Lower lobe of right lung (tissue), 2 donors: ENCODE results near the gene KCNT2. TPM values are rescaled to one million over a fixed set of nuclear protein-coding genes. Genes with fewer than 3 reads are reported as not detected.
A peak's percentile ranks its signal among the peaks of the same experiment; 100 is the strongest.

Experiments used
- ATAC-seq, 2 donors: fragments of 200-7000 bp; cut with Tn5 transposase; one replicate each; pipeline ENCODE4 v1.9.1; 2020 to 2022; ENCODE audit warnings: mild to moderate bottlenecking in 2 of 2, moderate library complexity in 2 of 2
- DNase-seq: peaks from one replicate; pipeline ENCODE4 v3.0.0-alpha.2; 2020
- H3K27ac ChIP-seq: fragments of 200-600 bp; one replicate; pipeline ENCODE4 v1.8.0; 2022
- H3K27me3 ChIP-seq: fragments of 200-600 bp; one replicate; pipeline ENCODE4 v1.8.0; 2022; ENCODE audit warnings: low read depth
- H3K36me3 ChIP-seq: fragments of 200-600 bp; one replicate; pipeline ENCODE4 v1.8.0; 2022; ENCODE audit warnings: mild to moderate bottlenecking
- H3K4me1 ChIP-seq: fragments of 200-600 bp; one replicate; pipeline ENCODE4 v1.8.0; 2022
- H3K4me3 ChIP-seq: fragments of 200-600 bp; one replicate; pipeline ENCODE4 v1.8.0; 2022; ENCODE audit warnings: mild to moderate bottlenecking
- H3K9me3 ChIP-seq: fragments of 200-600 bp; one replicate; pipeline ENCODE4 v1.8.0; 2022
- intact Hi-C: fragments of 100-400 bp; cut with DNase I; formaldehyde crosslinking; loops from one replicate; pipeline ENCODE4 v1.11.0; 2022
- long read RNA-seq: library from polyadenylated mRNA; unstranded; transcript quantifications from one replicate; pipeline ENCODE4 v2.0.0, GENCODE V29; 2021
- total RNA-seq: library from RNA; stranded (reverse); fragmentation: NEBNext Ultra II Directional; extraction: Animal tissue kit (Norgen Biotek cat#: 25700); gene quantifications from one replicate; pipeline ENCODE4 v1.2.1, GENCODE V29; 2021
- TF ChIP-seq, protein P1 (sequence below): fragments of 200-600 bp; IDR thresholded peaks from one replicate; pipeline ENCODE4 v1.8.0; 2022; ENCODE audit warnings: antibody characterized with exemption, mild to moderate bottlenecking
- donor health status: DM: no; HTN: yes; CAD: no; lungs with severe emphysema.

KCNT2 gene
- 3.7 TPM for total RNA-seq
- long read RNA-seq, partial matches to known transcripts: 4 of 7 reads
- long read RNA-seq, other reads (novel, unspliced or antisense): 3 of 7 reads

- intact Hi-C loops: no loop called here
- Histone ChIP-seq H3K9me3 (no peaks in the 10 kb centered on the region), H3K4me3 (peak within 1 kb of the TSS; percentile 57), H3K4me1 (no peaks in the 10 kb centered on the region), H3K27me3 (no peaks in the 10 kb centered on the region), H3K36me3 (no peaks in the 10 kb centered on the region), H3K27ac (peak within 1 kb of the TSS; percentile 63)
- ATAC-seq (peak; percentile 82 to 89), DNase-seq (peak; percentile 53)
- TF ChIP-seq, protein P1, sequence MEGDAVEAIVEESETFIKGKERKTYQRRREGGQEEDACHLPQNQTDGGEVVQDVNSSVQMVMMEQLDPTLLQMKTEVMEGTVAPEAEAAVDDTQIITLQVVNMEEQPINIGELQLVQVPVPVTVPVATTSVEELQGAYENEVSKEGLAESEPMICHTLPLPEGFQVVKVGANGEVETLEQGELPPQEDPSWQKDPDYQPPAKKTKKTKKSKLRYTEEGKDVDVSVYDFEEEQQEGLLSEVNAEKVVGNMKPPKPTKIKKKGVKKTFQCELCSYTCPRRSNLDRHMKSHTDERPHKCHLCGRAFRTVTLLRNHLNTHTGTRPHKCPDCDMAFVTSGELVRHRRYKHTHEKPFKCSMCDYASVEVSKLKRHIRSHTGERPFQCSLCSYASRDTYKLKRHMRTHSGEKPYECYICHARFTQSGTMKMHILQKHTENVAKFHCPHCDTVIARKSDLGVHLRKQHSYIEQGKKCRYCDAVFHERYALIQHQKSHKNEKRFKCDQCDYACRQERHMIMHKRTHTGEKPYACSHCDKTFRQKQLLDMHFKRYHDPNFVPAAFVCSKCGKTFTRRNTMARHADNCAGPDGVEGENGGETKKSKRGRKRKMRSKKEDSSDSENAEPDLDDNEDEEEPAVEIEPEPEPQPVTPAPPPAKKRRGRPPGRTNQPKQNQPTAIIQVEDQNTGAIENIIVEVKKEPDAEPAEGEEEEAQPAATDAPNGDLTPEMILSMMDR: no peak
Observed at GRCh38 chr1:196608390-196609369, at the start of gene KCNT2. Gene KCNT2, minus strand, starts transcription at chr1:196608440. Its CDS starts 131 bp downstream, at chr1:196608309.

GRCh38 chr1:196655494-196655893 is 47.3 kb upstream of the KCNT2 start:
- no peak for DNase-seq
- H3K36me3 ChIP-seq: no peaks in the 10 kb centered on the region
- TF ChIP-seq, protein P1: no peak
- H3K27ac ChIP-seq: no peak overlapping the region
- no peak for ATAC-seq
- intact Hi-C loops: no loop called here
- peak overlapping the region; percentile 35 for H3K4me3 ChIP-seq
- H3K4me1 ChIP-seq: no peaks in the 10 kb centered on the region
- no peaks in the 10 kb centered on the region for H3K9me3 ChIP-seq
- H3K27me3 ChIP-seq: no peaks in the 10 kb centered on the region

DNA sequence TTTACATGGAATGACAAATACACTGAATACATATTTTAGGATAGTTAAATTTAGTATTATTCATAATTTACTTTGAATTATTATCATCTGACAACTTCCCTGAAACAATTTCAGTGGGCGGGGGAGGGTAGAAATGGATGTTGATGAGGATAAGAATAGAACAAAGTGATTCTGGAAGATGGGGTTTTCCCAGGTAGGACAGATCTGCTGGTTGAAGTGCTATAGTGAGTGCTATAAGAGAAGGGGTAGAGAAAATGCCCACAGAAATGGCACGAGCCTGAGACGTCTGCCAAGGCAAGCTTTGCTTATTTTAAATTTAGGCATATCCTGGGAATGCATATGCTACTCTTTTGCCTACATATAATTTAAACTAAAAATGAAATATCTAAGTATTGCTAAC is 46.8 kb upstream of the KCNT2 start:
- Histone ChIP-seq H3K36me3 (no peaks in the 10 kb centered on the region), H3K4me1 (no peaks in the 10 kb centered on the region), H3K27ac (no peak overlapping the region), H3K27me3 (no peaks in the 10 kb centered on the region), H3K4me3 (peak overlapping the region; percentile 35), H3K9me3 (no peaks in the 10 kb centered on the region)
- intact Hi-C loops: no loop called here
- no peak for DNase-seq
- TF ChIP-seq, protein P1: no peak
- no peak for ATAC-seq

DNA sequence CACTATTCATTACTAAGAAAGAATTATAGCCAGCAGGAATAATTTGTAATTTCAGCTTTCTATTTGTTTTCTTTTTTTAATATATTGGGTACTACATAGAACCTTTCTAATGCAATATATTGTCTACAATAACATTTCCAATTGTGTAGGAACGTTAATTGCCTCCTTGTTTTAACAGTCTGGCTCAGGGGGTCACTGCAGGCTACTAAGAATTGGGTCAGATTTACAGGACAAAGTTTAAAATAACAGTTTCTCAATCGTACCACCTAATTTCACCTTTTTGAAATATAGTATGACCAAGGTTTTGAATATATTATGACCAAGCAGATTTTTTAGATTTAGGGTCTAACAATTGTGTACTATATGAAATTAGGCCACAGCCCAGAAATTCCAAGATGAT is 46.0 kb upstream of the KCNT2 start:
- TF ChIP-seq, protein P1: no peak
- peak overlapping the region; percentile 35 for H3K4me3 ChIP-seq
- intact Hi-C loops: no loop called here

DNA sequence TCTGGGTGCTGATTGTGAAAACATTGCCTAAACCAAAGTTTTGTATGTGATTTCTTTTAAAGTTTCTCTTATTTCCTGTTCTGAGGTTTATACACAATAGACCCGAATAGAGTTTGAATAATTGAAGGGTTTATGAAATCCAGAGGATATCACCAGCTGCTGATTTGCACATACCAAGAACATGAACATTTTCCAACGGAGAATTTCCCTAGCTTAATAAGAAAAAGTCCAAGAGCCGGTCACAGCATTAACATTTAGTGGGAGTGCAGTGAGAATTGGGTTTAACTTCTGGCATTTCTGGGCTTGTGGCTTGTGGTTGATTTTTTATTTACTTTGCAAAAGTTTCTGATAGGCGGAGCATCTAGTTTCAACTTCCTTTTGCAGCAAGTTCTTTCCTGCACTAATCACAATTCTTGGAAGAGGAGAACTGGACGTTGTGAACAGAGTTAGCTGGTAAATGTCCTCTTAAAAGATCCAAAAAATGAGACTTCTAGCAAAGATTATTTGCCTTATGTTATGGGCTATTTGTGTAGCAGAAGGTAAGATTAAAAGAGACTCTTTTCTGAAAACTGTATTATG is 43.5 kb upstream of the KCNT2 start, which contains the start of gene CFH:
TSS of gene CFH (plus strand) at position 407 of the 579 bp plus-strand sequence. CDS start at position 482, 75 bp downstream.
- intact Hi-C loops: no loop called here
- peak within 1 kb of the TSS; percentile 25 for H3K27ac ChIP-seq
- peak within 1 kb of the TSS; percentile 35 for H3K4me3 ChIP-seq
- ATAC-seq: peak; percentile 48 to 83
- H3K27me3 ChIP-seq: no peaks in the 10 kb centered on the region
- H3K9me3 ChIP-seq: no peaks in the 10 kb centered on the region
- TF ChIP-seq, protein P1: no peak
- DNase-seq: no peak
- no peaks in the 10 kb centered on the region for H3K4me1 ChIP-seq
- H3K36me3 ChIP-seq: no peaks in the 10 kb centered on the region

More for the DNA sequence above, 46.0 kb upstream of the KCNT2 start:
- H3K27ac ChIP-seq: no peak overlapping the region
- H3K36me3 ChIP-seq: no peaks in the 10 kb centered on the region
- no peaks in the 10 kb centered on the region for H3K9me3 ChIP-seq
- no peaks in the 10 kb centered on the region for H3K27me3 ChIP-seq
- H3K4me1 ChIP-seq: no peaks in the 10 kb centered on the region
- no peak for ATAC-seq
- no peak for DNase-seq
